Measurements from ENCODE around the gene CXCR6.

The CXCR6 gene

DNA sequence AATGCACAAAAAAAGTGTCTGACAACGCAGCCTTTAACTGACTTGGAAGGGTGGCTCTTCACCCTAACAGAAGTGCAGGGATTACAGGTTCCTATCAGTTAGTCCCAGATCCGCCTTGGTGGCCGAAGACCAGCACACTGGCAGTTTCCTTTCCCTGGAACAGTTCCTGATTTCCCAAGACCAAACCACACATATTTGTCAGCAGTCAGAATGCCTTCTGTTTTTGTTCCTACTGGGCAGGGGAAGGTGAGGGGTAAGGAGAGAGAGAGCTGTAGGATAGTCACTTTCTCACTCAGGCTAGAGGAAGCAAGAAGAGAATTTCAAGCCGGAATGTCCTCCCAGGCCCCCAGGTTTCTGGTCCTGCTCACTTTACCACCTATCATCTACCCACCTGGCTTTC is 9.2 kb downstream of the CXCR6 start:
- TF ChIP-seq, protein P1, sequence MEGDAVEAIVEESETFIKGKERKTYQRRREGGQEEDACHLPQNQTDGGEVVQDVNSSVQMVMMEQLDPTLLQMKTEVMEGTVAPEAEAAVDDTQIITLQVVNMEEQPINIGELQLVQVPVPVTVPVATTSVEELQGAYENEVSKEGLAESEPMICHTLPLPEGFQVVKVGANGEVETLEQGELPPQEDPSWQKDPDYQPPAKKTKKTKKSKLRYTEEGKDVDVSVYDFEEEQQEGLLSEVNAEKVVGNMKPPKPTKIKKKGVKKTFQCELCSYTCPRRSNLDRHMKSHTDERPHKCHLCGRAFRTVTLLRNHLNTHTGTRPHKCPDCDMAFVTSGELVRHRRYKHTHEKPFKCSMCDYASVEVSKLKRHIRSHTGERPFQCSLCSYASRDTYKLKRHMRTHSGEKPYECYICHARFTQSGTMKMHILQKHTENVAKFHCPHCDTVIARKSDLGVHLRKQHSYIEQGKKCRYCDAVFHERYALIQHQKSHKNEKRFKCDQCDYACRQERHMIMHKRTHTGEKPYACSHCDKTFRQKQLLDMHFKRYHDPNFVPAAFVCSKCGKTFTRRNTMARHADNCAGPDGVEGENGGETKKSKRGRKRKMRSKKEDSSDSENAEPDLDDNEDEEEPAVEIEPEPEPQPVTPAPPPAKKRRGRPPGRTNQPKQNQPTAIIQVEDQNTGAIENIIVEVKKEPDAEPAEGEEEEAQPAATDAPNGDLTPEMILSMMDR (IDR thresholded peaks at IDR 0.05; ENCODE audit: borderline replicate concordance, insufficient read depth, low read depth, low read length) = no peak
- H3K4me3 ChIP-seq (ENCODE audit: low read depth, low read length) = no peak overlapping the region

DNA sequence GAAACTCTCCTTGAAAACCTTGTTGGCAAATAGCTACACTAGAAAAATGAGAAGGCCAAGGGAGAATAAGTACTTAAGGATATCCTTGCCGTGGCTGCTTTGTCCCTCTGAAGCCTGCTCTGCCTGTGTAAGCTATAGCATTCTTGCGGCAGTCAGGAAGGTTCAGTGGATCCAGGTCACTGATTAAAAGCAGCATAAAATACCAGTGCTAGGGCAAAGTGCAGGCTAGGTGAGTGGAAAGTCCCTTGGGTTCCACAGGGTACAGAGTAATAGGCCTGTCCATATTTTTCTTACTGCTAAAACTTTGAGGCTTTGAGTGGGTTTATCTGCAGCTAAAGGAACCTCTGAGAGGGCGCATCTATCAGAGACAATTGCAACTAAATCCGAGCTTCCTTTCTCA is 10.3 kb downstream of the CXCR6 start:
- no peak overlapping the region for H3K4me3 ChIP-seq (ENCODE audit: low read depth, low read length)
- TF ChIP-seq, protein P1 (IDR thresholded peaks at IDR 0.05; ENCODE audit: borderline replicate concordance, insufficient read depth, low read depth, low read length) = no peak

DNA sequence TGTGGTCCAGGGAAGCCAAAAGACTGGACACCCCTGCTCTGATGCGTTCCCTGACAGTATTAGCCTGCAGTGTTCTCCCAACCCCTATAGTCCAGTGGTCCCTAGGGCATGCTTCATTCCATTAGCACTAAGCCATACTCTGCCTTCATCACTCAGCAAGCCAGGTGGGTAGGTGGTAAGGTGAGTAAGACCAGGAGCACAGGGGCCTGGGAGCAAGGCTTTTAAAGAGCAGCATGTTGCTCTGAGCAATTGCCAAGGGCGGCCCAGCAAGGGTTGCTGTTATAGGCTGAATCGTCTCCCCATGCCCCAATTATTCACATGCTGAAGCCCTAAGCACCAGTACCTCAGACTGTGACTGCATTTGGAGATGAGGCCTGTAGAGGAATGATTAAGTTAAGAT is 11.0 kb downstream of the CXCR6 start:
- H3K4me3 ChIP-seq (ENCODE audit: low read depth, low read length) = no peak overlapping the region
- TF ChIP-seq, protein P1 (IDR thresholded peaks at IDR 0.05; ENCODE audit: borderline replicate concordance, insufficient read depth, low read depth, low read length) = no peak

DNA sequence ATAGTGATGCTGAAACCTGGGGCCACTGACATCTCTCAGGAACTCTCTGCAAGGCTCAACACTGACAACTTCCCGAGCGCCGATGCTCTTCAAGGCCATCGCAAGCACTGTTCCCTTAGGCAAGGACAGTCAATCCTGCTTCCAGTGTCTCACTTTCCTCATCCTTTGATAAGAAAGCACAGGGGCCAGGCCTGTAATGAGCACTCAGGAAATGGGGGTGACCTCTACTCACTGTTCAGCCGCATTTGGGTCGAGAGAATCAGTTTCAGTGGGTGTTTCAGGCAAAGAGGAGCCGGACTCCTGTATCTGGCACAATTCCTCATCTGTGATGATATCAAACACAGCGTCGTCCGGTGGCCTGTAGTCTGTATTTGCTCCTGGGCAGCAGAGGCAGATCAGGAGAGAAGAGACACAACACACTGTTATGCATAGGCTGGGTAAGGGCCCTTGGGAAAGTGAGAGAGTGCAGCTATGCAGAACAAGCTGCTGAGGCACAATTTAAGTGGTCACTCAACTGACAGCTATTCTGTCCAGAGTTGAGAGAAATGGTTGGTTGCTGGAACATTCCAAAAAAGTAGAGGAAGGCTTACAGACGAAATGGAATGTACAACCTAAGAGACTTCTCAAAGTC is 11.9 kb downstream of the CXCR6 start:
- TF ChIP-seq, protein P1 (IDR thresholded peaks at IDR 0.05; ENCODE audit: borderline replicate concordance, insufficient read depth, low read depth, low read length) = no peak
- no peak overlapping the region for H3K4me3 ChIP-seq (ENCODE audit: low read depth, low read length)

DNA sequence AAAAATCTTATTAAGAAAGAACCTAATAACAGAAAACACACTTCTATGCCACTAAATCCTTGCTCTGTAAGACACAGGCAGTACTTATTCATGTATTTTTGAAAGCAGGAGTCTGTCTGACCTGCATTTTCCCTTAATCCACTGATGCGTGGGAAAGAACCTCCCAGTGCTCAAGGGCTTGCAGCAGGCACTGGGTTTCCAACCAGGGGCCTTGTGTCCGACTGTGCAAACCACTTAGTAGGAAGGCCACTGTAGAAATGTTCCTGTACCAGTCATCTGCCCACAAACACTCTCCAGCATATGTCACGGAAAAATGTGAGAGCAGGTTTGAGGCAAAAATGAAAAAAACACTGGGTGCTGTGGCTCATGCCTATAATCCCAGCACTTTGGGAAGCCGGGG is 12.4 kb downstream of the CXCR6 start:
- TF ChIP-seq, protein P1 (IDR thresholded peaks at IDR 0.05; ENCODE audit: borderline replicate concordance, insufficient read depth, low read depth, low read length) = no peak
- no peak overlapping the region for H3K4me3 ChIP-seq (ENCODE audit: low read depth, low read length)

DNA sequence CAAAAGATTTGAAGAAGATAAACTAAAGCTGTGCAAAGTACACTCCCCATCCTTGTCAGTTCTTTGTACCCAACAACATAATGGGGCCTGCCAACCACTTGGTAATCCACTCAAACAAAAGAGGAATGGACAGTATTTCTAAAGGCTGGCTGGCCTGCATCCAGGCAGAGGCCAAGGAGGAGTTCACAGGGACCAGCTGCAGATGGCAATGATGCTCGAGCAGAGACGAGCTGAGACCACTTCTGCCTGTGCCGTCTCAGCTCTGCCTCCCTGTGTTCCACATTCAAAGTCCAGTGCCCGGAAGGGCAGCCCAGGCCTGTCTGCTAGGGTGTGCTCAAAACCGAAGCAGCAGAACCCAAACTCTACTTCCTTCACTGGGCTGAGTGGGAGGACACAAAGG is 14.3 kb downstream of the CXCR6 start:
- no peak overlapping the region for H3K4me3 ChIP-seq (ENCODE audit: low read depth, low read length)
- TF ChIP-seq, protein P1 (IDR thresholded peaks at IDR 0.05; ENCODE audit: borderline replicate concordance, insufficient read depth, low read depth, low read length) = no peak

DNA sequence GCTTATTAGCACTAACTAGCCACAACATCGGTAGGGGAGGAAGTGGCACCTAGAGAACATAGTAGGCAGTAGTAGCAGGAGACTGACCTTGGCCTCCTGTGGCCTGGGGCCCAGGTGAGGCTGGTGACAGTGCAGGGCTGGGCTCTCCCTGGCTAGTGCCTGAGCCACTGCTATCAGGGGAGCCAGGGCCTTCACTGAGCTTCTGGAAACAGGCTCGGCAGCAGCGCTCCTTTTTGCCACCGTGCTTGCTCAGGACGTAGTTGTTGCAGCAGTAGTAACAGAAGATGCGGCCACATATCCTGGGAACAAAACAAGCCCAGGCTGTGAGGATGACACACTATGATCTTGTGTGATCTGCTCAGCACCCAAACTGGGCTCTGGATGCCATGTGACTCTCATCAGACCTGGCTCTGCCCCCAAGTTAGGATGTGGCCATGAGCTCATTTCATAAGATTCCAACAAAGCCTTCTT is 15.1 kb downstream of the CXCR6 start:
- no peak overlapping the region for H3K4me3 ChIP-seq (ENCODE audit: low read depth, low read length)
- TF ChIP-seq, protein P1 (IDR thresholded peaks at IDR 0.05; ENCODE audit: borderline replicate concordance, insufficient read depth, low read depth, low read length) = no peak

Data from GM12875 (cell line).